Astrocyte (in vitro differentiated cells and primary cell): ENCODE measurements around the gene PACC1. TPM values are rescaled to one million over a fixed set of nuclear protein-coding genes. Genes with fewer than 3 reads are reported as not detected.

ENCODE experiments used
- DNase-seq: peaks from one replicate; pipeline ENCODE4 v3.0.0-alpha.2; 2010; ENCODE audit warnings: low read depth
- FAIRE-seq: peaks from 2 replicates; lab custom pipeline; 2011; peaks lifted over from hg19 to GRCh38; lab: Jason Lieb, UNC
- H2AFZ ChIP-seq: 2 replicates; pipeline ENCODE4 v1.6.0; 2012; ENCODE audit warnings: low read depth, low read length, inconsistent platforms
- H3K27ac ChIP-seq: 2 replicates; pipeline ENCODE4 v1.5.1; 2011; ENCODE audit warnings: low read depth, low read length, inconsistent platforms
- H3K27me3 ChIP-seq: 2 replicates; pipeline ENCODE4 v1.6.0; 2011; ENCODE audit warnings: low read length, inconsistent platforms; ENCODE audit not compliant: insufficient read depth
- H3K36me3 ChIP-seq: 2 replicates; pipeline ENCODE4 v1.5.1; 2011; ENCODE audit warnings: low read length, inconsistent platforms; ENCODE audit not compliant: insufficient read depth
- H3K4me1 ChIP-seq: 2 replicates; pipeline ENCODE4 v1.5.1; 2011; ENCODE audit warnings: low read length, inconsistent platforms; ENCODE audit not compliant: insufficient read depth
- H3K4me2 ChIP-seq: 2 replicates; pipeline ENCODE4 v1.6.0; 2012; ENCODE audit warnings: low read length, inconsistent platforms
- H3K4me3 ChIP-seq: 2 replicates; pipeline ENCODE4 v1.5.1; 2011; ENCODE audit warnings: low read depth, mild to moderate bottlenecking, low read length, inconsistent platforms; ENCODE audit not compliant: insufficient read depth
- H3K79me2 ChIP-seq: 2 replicates; pipeline ENCODE4 v1.6.0; 2012; ENCODE audit warnings: mild to moderate bottlenecking, low read length, inconsistent platforms; ENCODE audit not compliant: insufficient read depth
- H3K9ac ChIP-seq: 2 replicates; pipeline ENCODE4 v1.6.0; 2012; ENCODE audit warnings: mild to moderate bottlenecking, low read length, inconsistent platforms
- H3K9me3 ChIP-seq: 2 replicates; pipeline ENCODE4 v1.5.1; 2012; ENCODE audit warnings: low read depth, mild to moderate bottlenecking, low read length, inconsistent platforms; ENCODE audit not compliant: insufficient read depth
- H4K20me1 ChIP-seq: 2 replicates; pipeline ENCODE4 v1.6.0; 2012; ENCODE audit warnings: low read length, inconsistent platforms; ENCODE audit not compliant: insufficient read depth
- H3K27ac Mint-ChIP-seq: one replicate; pipeline ENCODE4 v1.8.0; 2021; ENCODE audit warnings: mild to moderate bottlenecking, mixed read lengths; ENCODE audit not compliant: unreplicated experiment
- H3K27me3 Mint-ChIP-seq: one replicate; pipeline ENCODE4 v1.8.0; 2021; ENCODE audit warnings: low read depth, mixed read lengths; ENCODE audit not compliant: unreplicated experiment
- H3K36me3 Mint-ChIP-seq: one replicate; pipeline ENCODE4 v1.8.0; 2021; ENCODE audit warnings: low read depth, mixed read lengths; ENCODE audit not compliant: unreplicated experiment
- H3K4me1 Mint-ChIP-seq: one replicate; pipeline ENCODE4 v1.8.0; 2021; ENCODE audit warnings: low read depth, mixed read lengths; ENCODE audit not compliant: unreplicated experiment
- H3K4me3 Mint-ChIP-seq: one replicate; pipeline ENCODE4 v1.8.0; 2021; ENCODE audit warnings: mild to moderate bottlenecking, moderate library complexity, mixed read lengths; ENCODE audit not compliant: unreplicated experiment
- H3K9me3 Mint-ChIP-seq: one replicate; pipeline ENCODE4 v1.8.0; 2021; ENCODE audit warnings: mild to moderate bottlenecking, mixed read lengths; ENCODE audit not compliant: unreplicated experiment
- CTCF ChIP-seq: IDR thresholded peaks from 2 replicates; pipeline ENCODE4 v1.5.1; 2011; ENCODE audit warnings: low read depth, mild to moderate bottlenecking, inconsistent platforms, low read length, moderate library complexity; ENCODE audit not compliant: insufficient read depth
- EZH2 ChIP-seq: IDR thresholded peaks from 2 replicates; pipeline ENCODE4 v1.6.1; 2012; ENCODE audit warnings: mild to moderate bottlenecking, low read length, inconsistent platforms; ENCODE audit not compliant: insufficient read depth
- total RNA-seq: library from RNA; stranded (reverse); gene quantifications from 2 replicates; pipeline ENCODE4 v1.2.1, GENCODE V29; 2021

The PACC1 gene
- total RNA-seq, 1 donor from 2014 or later: 18.8 TPM

- H3K9ac ChIP-seq: no peak overlapping the region
- Mint-ChIP-seq H3K27ac (peak overlapping the region; percentile 66), H3K4me3 (no peak overlapping the region), H3K4me1 (no peaks in the 10 kb centered on the region), H3K36me3 (no peaks in the 10 kb centered on the region), H3K9me3 (peaks cover 2% of the 10 kb centered on the region), H3K27me3 (peaks cover 11% of the 10 kb centered on the region)
- TF ChIP-seq EZH2: no peak
- TF ChIP-seq CTCF: no peak
- H3K79me2 ChIP-seq: no peaks in the 10 kb centered on the region
- peaks cover 3% of the 10 kb centered on the region for H3K27me3 ChIP-seq
- no peak overlapping the region for H2AFZ ChIP-seq
- H4K20me1 ChIP-seq: no peaks in the 10 kb centered on the region
- H3K36me3 ChIP-seq: no peaks in the 10 kb centered on the region
- H3K4me3 ChIP-seq: no peak overlapping the region
- no peaks in the 10 kb centered on the region for H3K4me1 ChIP-seq
- peaks cover 3% of the 10 kb centered on the region for H3K9me3 ChIP-seq
- DNase-seq (no peak), FAIRE-seq (no peak)
- no peak overlapping the region for H3K27ac ChIP-seq
- H3K4me2 ChIP-seq: no peak overlapping the region
Observed at GRCh38 chr1:212461916-212462660, 47.4 kb upstream of the PACC1 start.

- no peaks in the 10 kb centered on the region for H3K4me1 ChIP-seq
- H2AFZ ChIP-seq: no peak overlapping the region
- H3K9me3 Mint-ChIP-seq: peaks cover 2% of the 10 kb centered on the region
- H3K4me2 ChIP-seq: no peak overlapping the region
- H3K27ac ChIP-seq: no peak overlapping the region
- H3K36me3 Mint-ChIP-seq: no peaks in the 10 kb centered on the region
- H3K36me3 ChIP-seq: no peaks in the 10 kb centered on the region
- no peak for TF ChIP-seq CTCF
- no peak for TF ChIP-seq EZH2
- no peak overlapping the region for H3K9ac ChIP-seq
- no peak overlapping the region for H3K4me3 Mint-ChIP-seq
- no peaks in the 10 kb centered on the region for H3K4me1 Mint-ChIP-seq
- H4K20me1 ChIP-seq: no peaks in the 10 kb centered on the region
- H3K27me3 Mint-ChIP-seq: peaks cover 10% of the 10 kb centered on the region
- peaks cover 3% of the 10 kb centered on the region for H3K9me3 ChIP-seq
- FAIRE-seq: no peak
- H3K79me2 ChIP-seq: no peaks in the 10 kb centered on the region
- no peak overlapping the region for H3K4me3 ChIP-seq
- H3K27me3 ChIP-seq: peaks cover 3% of the 10 kb centered on the region
- no peak for DNase-seq
- H3K27ac Mint-ChIP-seq: no peak overlapping the region
Observed at GRCh38 chr1:212460376-212460775, 45.7 kb upstream of the PACC1 start.

GRCh38 chr1:212459656-212460055 lies 45.0 kb upstream of the PACC1 start:
- peaks cover 3% of the 10 kb centered on the region for H3K9me3 ChIP-seq
- Mint-ChIP-seq H3K36me3 (no peaks in the 10 kb centered on the region), H3K27me3 (peaks cover 10% of the 10 kb centered on the region), H3K4me3 (no peak overlapping the region), H3K4me1 (no peaks in the 10 kb centered on the region), H3K27ac (no peak overlapping the region), H3K9me3 (peaks cover 2% of the 10 kb centered on the region)
- no peaks in the 10 kb centered on the region for H4K20me1 ChIP-seq
- no peak overlapping the region for H3K4me2 ChIP-seq
- no peak overlapping the region for H2AFZ ChIP-seq
- no peak overlapping the region for H3K4me3 ChIP-seq
- H3K27me3 ChIP-seq: peaks cover 3% of the 10 kb centered on the region
- no peak overlapping the region for H3K9ac ChIP-seq
- DNase-seq (no peak), FAIRE-seq (no peak)
- TF ChIP-seq EZH2 (no peak), CTCF (no peak)
- H3K79me2 ChIP-seq: no peaks in the 10 kb centered on the region
- H3K27ac ChIP-seq: no peak overlapping the region
- H3K4me1 ChIP-seq: no peaks in the 10 kb centered on the region
- no peaks in the 10 kb centered on the region for H3K36me3 ChIP-seq
